Putamen (tissue), 1 donor: Measurements from ENCODE around the gene TST.
A peak's percentile ranks its signal among the peaks of the same experiment; 100 is the strongest.

Source experiments
- DNase-seq: peaks from one replicate; pipeline ENCODE4 v3.0.0-alpha.2; 2016; ENCODE audit warnings: low spot score

The TST gene

DNA sequence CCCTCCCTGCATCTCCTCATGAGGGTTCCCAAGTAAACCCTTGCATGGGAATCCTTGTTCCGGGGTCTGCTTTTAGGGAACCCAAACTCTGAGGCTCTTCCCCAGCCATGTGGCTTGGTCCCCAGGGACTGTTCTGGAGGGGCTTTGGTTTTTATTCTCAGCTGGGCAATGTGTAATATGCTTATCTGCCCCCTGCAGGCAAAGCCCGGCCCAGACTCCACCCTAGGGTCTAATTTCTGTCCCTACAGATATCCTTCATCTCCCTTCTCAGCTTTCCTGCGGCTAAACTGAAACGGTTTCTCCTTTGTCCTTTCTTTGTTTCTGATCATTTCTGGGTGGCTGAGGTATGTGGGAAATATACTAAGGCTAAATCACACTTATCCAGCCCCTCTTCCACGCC, 37.1 kb downstream of the TST start:
- no peak for DNase-seq

- no peak for DNase-seq
These were observed 37.9 kb downstream of the TST start for GRCh38 chr22:36981247-36981775.

DNA sequence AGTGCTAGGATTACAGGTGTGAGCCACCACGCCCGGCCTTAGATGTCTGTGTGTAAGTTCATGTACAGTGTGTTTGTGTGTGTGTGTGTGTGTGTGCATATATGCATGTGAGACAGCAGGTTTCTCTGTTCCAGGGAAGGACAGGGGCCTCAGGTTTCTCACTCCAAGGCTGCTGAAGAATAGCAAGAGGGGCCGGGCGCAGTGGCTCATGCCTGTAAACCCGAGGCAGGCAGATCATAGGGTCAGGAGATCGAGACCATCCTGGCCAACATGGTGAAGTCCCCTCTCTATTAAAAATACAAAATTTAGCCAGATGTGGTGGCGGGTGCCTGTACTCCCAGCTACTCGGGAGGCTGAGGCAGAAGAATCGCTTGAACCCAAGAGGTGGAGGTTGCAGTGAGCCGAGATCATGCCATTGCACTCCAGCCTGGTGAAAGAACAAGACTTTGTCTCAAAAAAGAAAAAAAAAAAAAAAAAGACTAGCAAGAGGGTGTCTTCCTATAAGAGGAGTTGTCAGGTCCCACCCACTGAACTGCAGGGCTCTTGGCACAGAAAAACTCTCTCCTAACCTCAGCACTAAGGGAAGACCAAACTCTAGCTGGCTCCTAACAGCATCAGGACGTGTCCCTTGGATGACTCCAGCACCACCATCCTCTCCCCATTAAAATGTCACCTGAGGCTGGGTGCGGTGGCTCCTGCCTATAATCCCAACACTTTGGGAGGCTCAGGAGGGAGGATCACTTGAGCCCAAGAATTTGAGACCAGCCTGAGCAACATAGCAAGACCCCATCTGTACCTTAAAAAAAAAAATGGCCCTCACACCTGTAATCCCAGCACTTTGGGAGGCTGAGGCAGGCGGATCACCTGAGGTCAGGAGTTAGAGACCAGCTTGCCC, 40.0 kb downstream of the TST start:
- no peak for DNase-seq

- peak; percentile 85 for DNase-seq
These were observed 41.1 kb downstream of the TST start for GRCh38 chr22:36977947-36978660.

DNA sequence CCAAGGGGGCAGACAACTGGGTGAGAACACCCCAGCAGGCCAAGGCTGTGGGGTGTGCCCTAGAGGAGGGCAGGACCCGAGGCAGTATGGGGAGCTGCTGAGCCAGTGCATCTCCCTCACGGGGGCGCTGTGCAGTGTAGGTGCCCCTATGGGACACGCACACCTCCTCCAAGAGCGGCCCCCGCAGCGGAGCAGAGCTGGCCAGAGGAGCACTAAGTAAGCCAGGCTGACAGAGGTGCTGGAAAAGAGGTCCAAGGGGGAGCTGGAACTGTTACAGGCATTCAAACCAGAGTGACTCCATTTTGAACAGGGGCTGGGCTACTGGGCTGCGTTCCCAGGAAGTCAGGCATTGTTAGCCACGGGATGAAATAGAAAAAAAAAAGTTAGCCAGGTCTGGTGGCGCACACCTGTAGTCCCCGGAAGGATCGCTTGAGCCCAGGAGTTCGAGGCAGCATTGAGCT, 41.8 kb downstream of the TST start:
- DNase-seq, result no peak

DNA sequence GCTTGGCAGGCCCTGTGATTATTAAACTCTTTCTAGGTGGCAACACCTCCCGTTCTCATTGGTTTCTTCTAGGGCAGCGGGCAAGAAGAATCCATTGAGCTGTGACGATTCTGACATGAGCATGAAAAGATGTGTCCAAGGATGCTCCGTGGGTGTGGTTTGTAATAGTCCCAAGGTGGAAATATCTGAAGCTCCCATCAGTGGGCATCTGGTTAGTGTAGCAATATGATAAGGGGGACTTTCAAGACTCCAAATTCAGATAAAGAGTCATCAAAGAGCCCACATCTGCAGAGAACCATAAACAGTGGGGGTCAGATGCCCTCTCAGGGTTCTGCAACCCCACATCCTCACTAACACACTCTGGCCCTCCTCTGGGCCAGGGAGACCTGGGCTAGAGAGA, 42.6 kb downstream of the TST start:
- no peak for DNase-seq

- no peak for DNase-seq
These were observed 47.7 kb downstream of the TST start for GRCh38 chr22:36971341-36972125.

DNA sequence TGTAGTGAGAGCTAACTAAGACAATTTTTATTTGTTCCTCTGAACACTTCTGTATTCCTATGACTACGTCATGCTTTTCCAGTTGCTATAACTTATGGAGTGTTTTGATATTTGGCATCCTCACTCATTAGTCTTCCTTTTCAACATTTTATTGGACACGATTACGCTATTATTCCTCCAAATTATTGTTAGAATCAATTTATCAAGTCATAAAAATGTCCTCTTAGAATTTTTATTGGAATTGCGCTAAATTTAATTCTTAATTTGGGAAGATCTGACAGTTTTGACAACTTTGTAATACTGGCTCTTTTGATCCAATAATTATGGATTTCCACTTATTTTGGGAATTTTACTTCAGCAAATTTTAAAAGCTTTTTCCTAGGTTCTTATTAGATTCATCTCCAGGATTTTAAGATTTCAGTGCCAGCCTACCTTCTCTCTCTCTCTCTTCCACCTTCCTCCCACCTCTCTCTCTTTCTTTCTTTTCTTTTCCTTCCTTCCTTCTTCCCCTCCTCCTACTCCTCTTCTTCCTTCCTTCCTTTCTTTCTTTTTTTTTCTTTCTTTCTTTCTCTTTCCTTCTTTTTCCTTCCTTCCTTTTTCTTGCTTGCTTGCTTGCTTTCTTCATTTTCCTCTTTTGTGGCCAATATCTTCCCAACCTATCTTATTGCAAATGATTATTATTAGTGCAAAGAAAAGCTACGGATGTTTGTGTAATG, 50.8 kb downstream of the TST start:
- no peak for DNase-seq

- DNase-seq, result no peak
These were observed 52.3 kb downstream of the TST start for GRCh38 chr22:36966851-36967540.

GRCh38 chr22:36965696-36966095, 53.6 kb downstream of the TST start:
- DNase-seq, result no peak

DNA sequence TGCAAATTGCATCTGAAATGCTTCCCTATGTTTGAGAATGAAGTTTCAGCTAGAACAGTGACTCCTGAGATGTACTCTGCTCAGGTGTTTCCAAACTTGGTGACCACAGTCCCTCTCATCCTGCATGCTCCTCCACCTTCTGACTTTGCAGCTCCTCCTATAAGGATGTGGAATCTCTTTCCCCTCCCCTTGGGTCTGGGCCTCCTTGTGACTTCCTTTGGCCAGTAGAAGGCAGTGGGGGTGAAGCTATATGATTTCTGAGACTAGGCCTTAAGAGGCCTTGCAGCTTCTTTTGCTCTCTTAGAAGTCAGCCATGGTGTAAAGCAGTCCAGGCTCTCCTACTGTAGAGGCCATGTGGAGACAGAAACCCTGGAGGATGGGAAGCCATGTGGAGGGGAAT, 55.1 kb downstream of the TST start:
- DNase-seq, result no peak

GRCh38 chr22:36963302-36963701, 55.9 kb downstream of the TST start:
- no peak for DNase-seq

DNA sequence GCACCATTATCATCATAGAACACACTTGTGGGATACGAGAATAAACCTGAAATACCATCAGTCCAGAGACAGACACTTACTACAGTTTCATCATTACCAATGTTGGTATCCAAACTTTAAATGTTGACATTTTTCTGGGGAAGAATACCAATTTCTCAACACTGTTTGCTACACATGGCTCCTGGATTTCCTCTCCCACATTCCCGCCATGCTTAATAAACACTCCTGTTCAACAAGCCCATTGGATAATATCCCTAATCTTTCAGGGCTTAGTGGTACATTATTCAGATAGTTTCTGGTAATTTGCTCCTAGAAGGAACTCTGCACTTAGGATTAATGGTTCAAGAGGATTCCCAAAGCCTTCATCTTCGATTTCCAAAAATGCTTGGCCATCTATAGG, 57.6 kb downstream of the TST start:
- no peak for DNase-seq
